Measurements from ENCODE around the gene GPR152. TPM values are rescaled to one million over a fixed set of nuclear protein-coding genes. Genes with fewer than 3 reads are reported as not detected.
"Not testable (repeated sequence)": the region's sequence is repeated elsewhere in the genome, so short reads cannot be mapped to it uniquely, and the experiment has no call there.

GPR152 gene
- total RNA-seq, 2 experiments from 2014 or later: not detected

DNA sequence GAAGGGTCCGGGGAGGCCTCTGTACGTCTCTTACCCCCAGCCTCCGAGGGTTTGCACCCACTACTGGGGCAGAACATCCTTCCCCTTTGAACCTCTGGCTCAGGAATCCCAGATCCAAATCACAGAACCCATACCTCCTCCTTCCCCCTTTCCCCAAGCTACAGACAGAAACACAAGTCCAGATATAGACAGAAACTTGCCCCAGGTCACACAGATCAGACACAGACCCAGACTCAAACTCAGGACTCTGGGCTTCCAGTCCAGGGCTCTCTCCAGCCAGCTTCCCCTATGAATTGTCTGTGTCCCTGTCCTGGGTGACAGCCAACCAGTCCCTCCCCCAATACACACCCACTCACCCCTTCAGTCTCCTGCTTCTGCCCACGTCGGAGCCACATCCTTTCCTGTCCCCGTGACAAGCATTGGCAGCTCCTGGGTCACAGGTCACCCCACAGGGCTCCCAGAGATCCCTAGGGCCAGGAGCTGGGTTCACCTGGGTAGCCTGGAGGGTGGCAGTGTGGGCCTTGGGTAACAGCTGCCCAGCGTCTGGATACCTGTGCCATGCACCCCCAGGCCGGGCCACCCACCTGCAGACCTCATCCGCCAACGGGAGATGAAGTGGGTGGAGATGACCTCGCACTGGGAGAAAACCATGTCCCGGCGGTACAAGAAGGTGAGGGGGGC, 47.9 kb downstream of the GPR152 start:
- Mint-ChIP-seq H3K27me3 (no peaks in the 10 kb centered on the region), H3K36me3 (peaks cover 43% of the 10 kb centered on the region), H3K27ac (peak overlapping the region; percentile 95), H3K4me3 (peak overlapping the region; percentile 98), H3K9me3 (no peaks in the 10 kb centered on the region), H3K4me1 (peaks cover 46% of the 10 kb centered on the region)
- ATAC-seq (ENCODE audit: low read depth) (peak; percentile 2), DNase-seq (peak; percentile 66)
- POLR2A ChIA-PET: interaction anchor here (0.6 to 12.5 kb wide), 17 partner anchors 8 to 256 kb away, joined by 3 to 491 read pairs (median 7); partner anchors contain the start of genes AIP, CARNS1, CDK2AP2 and CORO1B

DNA sequence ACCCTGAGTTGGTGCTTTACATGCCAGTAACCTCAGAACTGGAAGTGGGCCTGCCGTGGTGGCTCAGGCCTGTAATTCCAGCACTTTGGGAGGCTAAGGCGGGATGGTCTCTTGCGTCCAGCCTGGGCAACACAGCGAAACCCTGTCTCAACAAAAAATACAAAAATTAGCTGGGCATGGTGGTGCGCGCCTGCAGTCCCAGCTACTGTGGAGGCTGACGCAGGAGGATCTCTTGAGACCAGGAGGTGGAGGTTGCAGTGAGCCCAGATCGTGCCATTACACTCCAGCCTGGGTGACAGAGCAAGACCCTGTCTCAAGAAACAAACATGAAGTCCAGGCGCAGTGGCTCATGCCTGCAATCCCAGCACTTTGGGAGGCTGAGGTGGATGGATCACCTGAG, 49.4 kb downstream of the GPR152 start:
- H3K27me3 Mint-ChIP-seq; ATAC-seq (ENCODE audit: low read depth); DNase-seq; H3K9me3 Mint-ChIP-seq: not testable (repeated sequence)
- peak overlapping the region; percentile 95 for H3K27ac Mint-ChIP-seq
- H3K4me3 Mint-ChIP-seq: peak overlapping the region; percentile 98
- H3K36me3 Mint-ChIP-seq: peaks cover 44% of the 10 kb centered on the region
- H3K4me1 Mint-ChIP-seq: peaks cover 40% of the 10 kb centered on the region
- POLR2A ChIA-PET: interaction anchor here (0.6 to 12.5 kb wide), 21 partner anchors 8 to 1078 kb away, joined by 3 to 491 read pairs (median 9); partner anchors contain the start of genes AIP, ANKRD13D, CARNS1 and CDK2AP2

DNA sequence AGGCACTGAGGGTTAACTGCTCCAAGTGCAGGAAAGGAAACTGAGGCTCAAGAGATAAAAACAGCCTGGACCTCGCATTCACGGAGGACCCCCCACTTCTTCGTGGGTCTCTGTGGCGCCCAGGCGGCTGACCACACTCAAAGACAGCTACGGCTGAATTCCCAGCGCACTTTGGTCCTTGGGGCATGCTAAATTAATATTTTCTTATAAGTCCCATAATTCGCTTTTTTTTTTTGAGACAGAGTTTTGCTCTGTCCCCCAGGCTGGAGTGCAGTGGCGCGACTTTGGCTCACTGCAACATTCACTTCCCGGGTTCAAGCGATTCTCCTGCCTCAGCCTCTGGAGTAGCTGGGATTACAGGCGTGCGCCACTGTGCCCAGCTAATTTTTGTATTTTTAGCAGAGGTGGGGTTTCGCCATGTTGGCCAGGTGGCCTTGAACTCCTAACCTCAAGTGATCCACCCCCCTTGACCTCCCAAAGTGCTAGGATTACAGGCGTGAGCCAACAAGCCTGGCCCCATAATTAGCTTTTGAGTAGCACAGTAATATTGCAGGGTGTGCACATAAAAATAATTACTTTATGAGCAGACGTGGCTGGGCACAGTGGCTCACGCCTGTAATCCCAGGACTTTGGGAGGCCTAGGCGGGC, 50.2 kb downstream of the GPR152 start:
- POLR2A ChIA-PET: interaction anchor here (0.7 to 12.5 kb wide), 24 partner anchors 11 to 1788 kb away, joined by 3 to 491 read pairs (median 7); partner anchors contain the start of genes AIP, CARNS1, CDK2AP2 and PITPNM1
- Mint-ChIP-seq H3K4me3 (peak overlapping the region; percentile 98), H3K4me1 (peaks cover 40% of the 10 kb centered on the region), H3K27ac (peak overlapping the region; percentile 95), H3K36me3 (peaks cover 47% of the 10 kb centered on the region)
- not testable (repeated sequence) for ATAC-seq (ENCODE audit: low read depth); H3K27me3 Mint-ChIP-seq; DNase-seq; H3K9me3 Mint-ChIP-seq

DNA sequence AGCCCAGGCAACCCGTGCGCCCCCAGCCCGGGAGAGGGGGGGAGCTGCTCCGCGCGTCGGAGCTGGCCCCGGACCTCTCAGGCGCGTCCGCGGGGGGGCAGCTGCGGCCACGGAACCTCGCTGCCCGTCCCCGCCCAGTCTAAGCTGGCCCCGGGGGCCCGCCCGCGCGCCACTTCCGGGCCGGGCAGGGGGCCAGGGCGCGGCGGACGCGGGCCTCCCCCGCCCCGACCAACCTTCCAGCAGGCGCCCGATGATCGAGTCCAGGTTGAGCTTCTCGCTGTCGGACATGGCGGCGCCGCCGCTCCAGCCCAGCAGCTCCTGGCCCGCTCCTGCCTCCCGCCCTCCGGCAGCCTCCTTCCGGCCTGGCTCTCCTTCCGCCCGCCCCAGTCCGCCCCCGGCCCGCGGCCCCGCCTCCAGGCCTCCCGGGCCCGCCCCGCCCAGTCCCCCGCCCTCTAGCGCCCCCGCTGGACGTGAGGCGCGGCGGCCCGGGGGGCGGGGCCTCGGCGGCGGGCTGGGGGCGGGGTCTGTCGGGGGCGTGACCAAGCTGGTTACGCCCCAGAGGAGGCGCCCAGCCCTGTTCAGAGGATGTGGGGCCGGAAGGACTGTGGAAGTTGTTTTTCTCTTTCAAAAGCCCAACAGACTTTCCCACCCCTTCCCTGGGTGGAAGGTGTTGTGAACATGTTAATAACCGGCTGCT, 50.9 kb downstream of the GPR152 start, which contains the start of gene PPP1CA:
Gene PPP1CA (minus strand): TSS at position 364 of the 697 bp plus-strand sequence. CDS start 76 bp downstream, at position 288.
- Mint-ChIP-seq H3K4me1 (peaks cover 40% of the 10 kb centered on the region), H3K27me3 (no peaks in the 10 kb centered on the region), H3K9me3 (no peaks in the 10 kb centered on the region), H3K36me3 (peaks cover 44% of the 10 kb centered on the region), H3K27ac (peak within 1 kb of the TSS; percentile 95), H3K4me3 (peak within 1 kb of the TSS; percentile 98)
- DNase-seq: peak; percentile 98
- peak; percentile 55 for ATAC-seq (ENCODE audit: low read depth)
- POLR2A ChIA-PET: interaction anchor here (0.8 to 12.5 kb wide), 25 partner anchors 10 to 1787 kb away, joined by 3 to 491 read pairs (median 5); partner anchors contain the start of genes AIP, CARNS1, CDK2AP2 and NUDT8

Small RNAs within 50 kb of the gene (microRNA-seq; reads per million reads assigned to microRNA genes)
- gene MIR6752: not detected

Other genes with a start within 250 kb of the GPR152 start
- gene GRK2, start 186.3 kb downstream of the GPR152 start, total RNA-seq: 100 to 1,000 TPM; 325 to 341 TPM
- 100 to 1,000 TPM; 185 to 207 TPM for gene ANKRD13D, start 163.4 kb downstream of the GPR152 start, total RNA-seq
- 10 to 100 TPM; 24.6 to 27.0 TPM for gene SSH3, start 149.2 kb downstream of the GPR152 start, total RNA-seq
- gene POLD4, start 99.2 kb downstream of the GPR152 start, total RNA-seq: 10 to 100 TPM; 73.2 to 78.2 TPM
- gene CLCF1, start 79.1 kb downstream of the GPR152 start, total RNA-seq: 1 to 10 TPM; 4.3 to 4.7 TPM
- gene RAD9A, start 60.7 kb downstream of the GPR152 start, total RNA-seq: 10 to 100 TPM; 65.3 to 67.1 TPM
- gene PPP1CA, start 50.9 kb downstream of the GPR152 start, total RNA-seq: 100 to 1,000 TPM; 290 to 311 TPM
- gene TBC1D10C, start 48.6 kb downstream of the GPR152 start, total RNA-seq: 100 to 1,000 TPM; 359 to 367 TPM
- gene CARNS1, start 37.1 kb downstream of the GPR152 start, total RNA-seq: 1 to 10 TPM; 5.5 to 5.6 TPM
- 10 to 100 TPM; 69.0 to 71.4 TPM for gene RPS6KB2, start 24.2 kb downstream of the GPR152 start, total RNA-seq
- gene PTPRCAP, start 15.0 kb downstream of the GPR152 start, total RNA-seq: 100 to 1,000 TPM; 351 to 371 TPM
- 100 to 1,000 TPM; 168 to 195 TPM for gene CORO1B, start 9.3 kb downstream of the GPR152 start, total RNA-seq
- gene CABP4, start 2.6 kb upstream of the GPR152 start, total RNA-seq: 1 to 10 TPM; 2.8 to 3.0 TPM
- 10 to 100 TPM; 63.2 to 69.1 TPM for gene TMEM134, start 16.5 kb upstream of the GPR152 start, total RNA-seq
- 100 to 1,000 TPM; 161 to 166 TPM for gene AIP, start 30.3 kb upstream of the GPR152 start, total RNA-seq
- gene PITPNM1, start 52.6 kb upstream of the GPR152 start, total RNA-seq: 100 to 1,000 TPM; 125 to 132 TPM
- gene CDK2AP2, start 55.4 kb upstream of the GPR152 start, total RNA-seq: 100 to 1,000 TPM in 1 of 2 experiments, 10 to 100 TPM in 1; 94.6 to 101 TPM
- gene CABP2, start 70.7 kb upstream of the GPR152 start, total RNA-seq: not detected
- 100 to 1,000 TPM; 211 to 219 TPM for gene GSTP1, start 131.1 kb upstream of the GPR152 start, total RNA-seq
- 100 to 1,000 TPM; 211 to 219 TPM for gene NDUFV1, start 154.2 kb upstream of the GPR152 start, total RNA-seq
- 10 to 100 TPM; 10.9 to 12.4 TPM for gene NUDT8, start 177.2 kb upstream of the GPR152 start, total RNA-seq
- not detected for gene TBX10, start 187.0 kb upstream of the GPR152 start, total RNA-seq
- gene ACY3, start 198.0 kb upstream of the GPR152 start, total RNA-seq: under 1 TPM; 0.33 to 0.57 TPM
- gene ALDH3B2, start 221.9 kb upstream of the GPR152 start, total RNA-seq: not detected